GM19025 (cell line): ENCODE results near the gene DNAH3.
"Not testable (repeated sequence)": the region's sequence is repeated elsewhere in the genome, so short reads cannot be mapped to it uniquely, and the experiment has no call there.

Source experiments
- ATAC-seq: cut with Tn5 transposase; IDR thresholded peaks from one replicate; pipeline ENCODE4 v1.9.1; 2021; ENCODE audit warnings: mild to moderate bottlenecking, low read depth, moderate library complexity; ENCODE audit not compliant: unreplicated experiment

DNAH3 gene

DNA sequence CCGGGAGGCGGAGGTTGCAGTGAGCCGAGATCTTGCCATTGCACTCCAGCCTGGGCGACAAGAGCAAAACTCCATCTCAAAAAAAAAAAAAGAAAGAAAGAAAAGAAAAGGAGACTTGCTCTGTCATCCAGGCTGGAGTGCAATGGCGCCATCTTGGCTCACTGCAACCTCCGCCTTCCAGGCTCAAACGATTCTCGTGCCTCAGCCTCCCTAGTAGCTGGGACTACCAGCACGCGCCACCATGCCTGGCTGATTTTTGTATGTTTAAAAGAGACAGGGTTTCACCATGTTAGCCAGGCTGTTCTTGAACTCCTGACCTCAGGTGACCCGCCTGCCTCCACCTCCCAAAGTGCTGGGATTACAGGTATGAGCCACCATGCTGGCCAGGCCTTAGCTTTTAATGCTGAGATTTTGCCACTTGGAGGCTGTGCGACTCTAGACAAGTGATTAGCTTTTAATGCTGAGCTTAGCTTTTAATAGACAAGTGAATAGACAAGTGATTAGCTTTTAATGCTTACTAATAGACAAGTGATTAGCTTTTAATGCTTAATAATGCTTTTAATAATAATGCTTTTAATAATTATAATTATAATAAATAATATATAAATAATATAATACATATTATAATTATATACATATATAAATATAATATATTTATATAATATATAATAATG, 17.4 kb upstream of the DNAH3 start:
- ATAC-seq = no peak

DNA sequence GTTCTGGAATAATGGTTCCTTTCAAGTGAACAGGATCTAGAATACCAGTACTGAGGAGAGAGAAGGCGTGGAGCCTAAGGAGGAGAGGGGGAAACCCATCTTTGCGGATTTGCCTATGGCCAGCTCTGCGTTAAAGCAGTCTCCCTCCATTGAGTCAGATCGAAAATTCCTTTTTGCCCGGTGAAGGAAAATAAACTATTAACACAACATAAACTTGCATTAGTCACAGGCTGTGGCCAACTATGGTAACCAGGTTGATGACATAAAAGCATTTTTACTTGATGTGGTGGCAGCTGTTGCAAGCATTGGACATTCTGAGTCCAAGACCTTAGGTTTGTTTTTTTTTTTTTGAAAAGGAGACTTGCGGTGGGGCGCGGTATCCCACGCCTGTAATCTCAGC, 16.7 kb upstream of the DNAH3 start:
- ATAC-seq = no peak

DNA sequence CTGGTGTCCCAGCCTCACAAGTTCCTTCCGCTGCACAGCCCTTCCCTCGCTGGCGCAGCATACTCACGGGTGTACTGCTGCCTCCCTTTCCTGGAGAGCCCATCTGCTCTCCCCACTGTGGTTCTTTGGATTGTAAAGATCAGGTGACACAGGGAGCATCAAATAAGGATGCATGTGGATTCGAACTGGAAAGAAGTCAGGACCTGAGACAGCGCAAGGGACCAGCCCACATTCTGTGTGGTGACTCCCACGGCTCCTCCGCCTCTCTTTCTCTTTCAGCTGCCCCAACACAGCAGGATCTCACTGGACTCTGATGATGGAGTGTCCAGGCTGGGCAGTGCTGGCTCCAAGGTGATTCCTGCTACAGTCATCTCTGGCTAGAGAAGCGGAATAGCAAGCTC, 15.9 kb upstream of the DNAH3 start:
- no peak for ATAC-seq

- ATAC-seq = no peak
Observed at GRCh38 chr16:21164521-21165168, 14.0 kb upstream of the DNAH3 start.

GRCh38 chr16:21163576-21163975, 12.9 kb upstream of the DNAH3 start:
- ATAC-seq = no peak

- ATAC-seq = no peak
Observed at GRCh38 chr16:21162661-21163151, 12.1 kb upstream of the DNAH3 start.

GRCh38 chr16:21161211-21161610, 10.6 kb upstream of the DNAH3 start:
- ATAC-seq = no peak

GRCh38 chr16:21160276-21160675, 9.6 kb upstream of the DNAH3 start:
- ATAC-seq = no peak

DNA sequence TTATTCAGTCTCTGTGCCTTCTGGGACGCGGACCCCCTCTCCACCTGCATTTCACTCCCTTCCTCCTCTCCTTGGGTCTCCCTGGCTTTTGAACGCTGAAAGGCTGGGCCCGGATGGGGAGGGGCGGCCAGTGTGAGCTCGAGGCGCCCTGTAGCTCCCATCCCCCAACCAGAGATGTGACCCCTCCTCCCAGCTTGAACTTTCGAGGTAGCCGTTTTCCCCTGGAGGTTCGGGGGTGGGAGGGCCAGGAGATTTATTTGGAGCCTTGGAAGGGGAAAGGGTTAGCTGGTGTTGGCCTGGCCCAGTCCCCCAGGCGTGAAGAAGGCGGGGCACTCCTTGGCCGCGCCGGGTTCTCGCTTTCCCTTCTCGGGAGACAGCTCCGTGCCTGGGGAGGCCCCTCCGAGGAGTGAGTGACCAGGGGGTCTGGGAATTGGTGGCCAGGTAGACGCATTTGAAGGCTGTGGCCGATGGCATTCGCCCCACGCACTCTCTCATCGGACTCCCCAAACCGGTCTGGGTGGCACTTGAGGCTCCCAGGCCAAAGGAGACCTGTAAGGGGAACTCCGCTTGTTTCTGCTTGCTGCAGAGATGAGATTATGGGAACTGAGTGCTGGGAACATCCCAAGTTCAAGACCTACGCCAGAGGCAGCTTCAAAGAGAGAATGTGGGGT, 8.8 kb upstream of the DNAH3 start:
- ATAC-seq = no peak

GRCh38 chr16:21158208-21159110, 7.8 kb upstream of the DNAH3 start, which contains the start of gene LDAF1:
Gene LDAF1, plus strand, starts transcription at chr16:21158674. Its CDS starts 2,509 bp downstream, at chr16:21161183.
- ATAC-seq = peak; percentile 88

DNA sequence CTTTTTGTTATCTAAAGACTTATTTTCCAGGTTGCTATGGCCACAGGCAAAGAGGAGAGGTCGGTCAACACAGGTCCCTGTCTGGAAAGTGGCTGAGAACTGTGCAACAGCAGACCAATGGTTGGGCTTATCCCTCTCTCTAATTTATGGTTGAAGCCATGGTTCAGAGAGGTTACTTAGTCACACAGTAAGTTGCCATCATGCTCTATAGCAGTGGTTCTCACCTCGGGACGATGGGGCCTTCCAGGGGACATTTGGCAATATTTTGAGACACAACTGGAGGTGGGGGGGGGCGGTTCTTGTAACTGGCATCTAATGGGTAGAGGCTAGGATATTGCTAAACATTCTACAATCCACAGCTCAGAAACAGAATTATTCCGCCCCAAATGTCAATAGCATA, 7.0 kb upstream of the DNAH3 start:
- ATAC-seq = no peak

GRCh38 chr16:21156767-21157467, 6.3 kb upstream of the DNAH3 start:
- no peak for ATAC-seq

DNA sequence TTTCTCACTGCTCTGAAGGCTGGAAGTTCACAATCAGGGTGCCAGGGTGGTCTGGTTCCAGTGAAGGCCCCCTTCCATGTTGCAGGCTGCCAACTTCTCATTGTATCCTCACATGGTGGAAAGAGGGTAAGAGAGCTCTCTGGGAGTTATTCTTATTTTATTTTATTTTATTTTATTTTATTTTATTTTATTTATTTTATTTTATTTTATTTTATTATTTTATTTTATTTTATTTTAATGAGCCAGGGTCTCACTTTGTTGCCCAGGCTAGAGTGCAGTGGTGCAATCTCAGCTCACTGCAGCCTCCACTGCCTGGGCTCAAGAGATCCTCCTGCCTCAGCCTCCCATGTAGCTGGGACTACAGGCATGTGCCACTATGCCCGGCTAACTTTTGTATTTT, 5.4 kb upstream of the DNAH3 start:
- ATAC-seq = not testable (repeated sequence)

GRCh38 chr16:21153124-21153729, 2.6 kb upstream of the DNAH3 start:
- not testable (repeated sequence) for ATAC-seq

DNA sequence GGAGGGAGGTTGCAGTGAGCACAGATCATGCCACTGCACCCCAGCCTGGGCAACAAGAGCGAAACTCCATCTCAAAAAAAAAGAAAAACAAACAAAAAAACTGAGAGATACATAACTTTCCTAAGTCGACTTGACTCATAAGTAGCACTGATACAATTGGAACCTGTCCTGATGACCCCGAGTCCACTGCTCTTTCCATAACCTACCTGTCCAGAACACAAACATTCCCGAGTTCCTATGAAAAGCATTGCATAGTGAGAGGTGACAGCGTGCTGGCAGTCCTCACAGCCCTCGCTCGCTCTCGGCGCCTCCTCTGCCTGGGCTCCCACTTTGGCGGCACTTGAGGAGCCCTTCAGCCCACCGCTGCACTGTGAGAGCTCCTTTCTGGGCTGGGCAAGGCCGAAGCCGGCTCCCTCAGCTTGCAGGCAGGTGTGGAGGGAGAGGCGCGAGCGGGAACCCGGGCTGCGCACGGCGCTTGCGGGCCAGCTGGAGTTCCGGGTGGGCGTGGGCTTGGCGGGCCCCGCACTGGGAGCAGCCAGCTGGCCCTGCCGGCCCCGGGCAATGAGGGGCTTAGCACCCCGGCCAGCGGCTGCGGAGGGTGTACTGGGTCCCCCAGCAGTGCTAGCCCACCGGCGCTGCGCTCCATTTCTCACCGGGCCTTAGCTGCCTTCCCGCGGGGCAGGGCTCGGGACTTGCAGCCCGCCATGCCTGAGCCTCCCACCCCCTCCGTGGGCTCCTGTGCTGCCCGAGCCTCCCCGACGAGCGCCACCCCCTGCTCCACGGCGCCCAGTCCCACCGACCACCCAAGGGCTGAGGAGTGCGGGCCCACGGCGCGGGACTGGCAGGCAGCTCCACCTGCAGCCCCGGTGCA, 1.7 kb upstream of the DNAH3 start:
- ATAC-seq = not testable (repeated sequence)

DNA sequence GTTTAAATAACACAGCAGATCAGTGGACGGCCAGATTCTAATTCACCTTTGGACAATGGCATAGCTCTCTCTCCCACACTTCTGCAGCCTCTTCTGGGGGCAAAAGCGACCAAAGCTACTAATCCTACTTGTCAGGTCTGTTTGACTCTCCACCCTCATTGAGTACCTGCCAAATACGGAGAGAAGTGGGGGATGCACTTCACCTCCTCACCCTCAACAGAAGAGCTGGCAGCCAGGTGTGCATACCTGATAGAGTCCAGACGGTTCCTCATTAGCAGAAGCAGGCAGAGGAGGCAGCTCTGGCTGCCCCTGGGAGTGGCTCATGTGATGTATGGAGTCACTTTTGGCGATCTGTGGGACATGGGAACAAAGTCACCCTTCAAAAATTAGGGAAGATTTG, 4.9 kb downstream of the DNAH3 start:
- ATAC-seq = no peak

DNA sequence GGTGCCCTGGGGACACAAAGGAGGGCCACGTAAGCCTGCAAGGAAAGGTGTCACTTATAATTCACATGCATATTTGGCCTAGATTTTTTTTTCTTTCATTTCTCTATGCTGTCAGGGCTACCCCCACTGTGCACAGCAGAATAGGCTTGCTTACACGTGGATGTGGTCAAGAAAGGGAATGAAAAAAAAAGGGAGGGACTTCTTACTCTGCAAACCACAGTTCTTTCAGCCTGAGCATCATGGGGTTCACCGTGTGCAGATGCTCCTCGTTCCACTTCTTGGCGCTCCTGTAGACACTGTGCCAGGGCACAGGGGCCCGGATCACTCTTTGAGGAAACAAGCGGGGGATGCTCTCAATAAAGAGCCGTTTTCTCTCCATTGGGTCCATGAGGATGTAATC, 16.6 kb downstream of the DNAH3 start:
- ATAC-seq = no peak

GRCh38 chr16:21130811-21131210, 19.8 kb downstream of the DNAH3 start:
- no peak for ATAC-seq

GRCh38 chr16:21128991-21129390, 21.7 kb downstream of the DNAH3 start:
- ATAC-seq = no peak
